Stimulated activated CD4-positive, alpha-beta T cell treated with anti-CD3 and anti-CD28 coated beads, Interleukin-2, amount 100 ng/mL, for 24 hours (primary cell): ENCODE measurements around the gene S100A6.

Experiments
- DNase-seq, 2 donors: peaks; one replicate each; pipeline ENCODE4 v3.0.0-alpha.2; 2020

S100A6 gene

DNA sequence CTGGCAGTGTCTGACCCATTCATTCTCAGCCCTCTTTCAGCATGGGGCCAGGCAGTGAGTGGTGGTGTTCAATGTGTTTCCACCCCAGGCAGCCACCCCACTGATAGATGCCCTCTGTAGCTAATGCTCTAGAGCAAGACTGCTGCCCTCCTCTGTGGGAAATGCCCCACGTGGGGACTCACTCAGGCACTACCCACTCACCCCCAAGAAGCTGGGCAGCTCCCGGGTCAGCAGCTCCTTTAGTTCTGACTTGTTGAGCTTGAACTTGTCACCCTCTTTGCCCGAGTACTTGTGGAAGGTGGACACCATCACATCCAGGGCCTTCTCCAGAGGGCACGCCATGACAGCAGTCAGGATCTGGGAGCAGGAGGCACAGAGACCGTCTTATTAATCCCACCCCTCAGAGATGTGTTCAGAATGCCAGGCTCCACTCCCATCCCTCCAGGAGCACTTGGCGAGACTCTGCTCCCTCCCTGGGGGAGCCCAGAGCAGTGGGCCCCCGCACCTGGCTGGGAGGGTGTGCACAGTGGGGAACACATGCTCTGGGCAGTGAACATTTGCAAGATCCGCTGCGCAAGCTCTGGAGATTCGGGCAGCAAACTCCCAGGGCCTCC, 8.8 kb upstream of the S100A6 start:
- no peak for DNase-seq

DNA sequence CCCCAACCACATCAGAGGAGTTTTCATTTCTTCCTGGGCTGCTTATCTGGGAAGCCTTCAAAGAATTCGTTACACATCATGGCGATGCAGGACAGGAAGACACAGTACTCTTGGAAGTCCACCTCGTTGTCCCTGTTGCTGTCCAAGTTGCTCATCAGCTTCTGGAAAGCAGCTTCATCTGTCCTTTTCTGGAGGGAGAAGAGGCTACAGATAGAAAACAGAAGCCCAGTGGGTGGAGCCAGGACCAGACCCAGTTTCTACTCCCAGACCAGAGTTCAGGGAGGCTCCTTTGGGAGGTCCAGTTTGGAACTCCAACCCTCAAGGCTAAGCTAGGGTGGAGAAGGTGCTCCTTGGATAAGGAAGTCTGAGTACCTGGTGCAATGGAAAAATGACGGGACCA, 7.9 kb upstream of the S100A6 start:
- no peak for DNase-seq

DNA sequence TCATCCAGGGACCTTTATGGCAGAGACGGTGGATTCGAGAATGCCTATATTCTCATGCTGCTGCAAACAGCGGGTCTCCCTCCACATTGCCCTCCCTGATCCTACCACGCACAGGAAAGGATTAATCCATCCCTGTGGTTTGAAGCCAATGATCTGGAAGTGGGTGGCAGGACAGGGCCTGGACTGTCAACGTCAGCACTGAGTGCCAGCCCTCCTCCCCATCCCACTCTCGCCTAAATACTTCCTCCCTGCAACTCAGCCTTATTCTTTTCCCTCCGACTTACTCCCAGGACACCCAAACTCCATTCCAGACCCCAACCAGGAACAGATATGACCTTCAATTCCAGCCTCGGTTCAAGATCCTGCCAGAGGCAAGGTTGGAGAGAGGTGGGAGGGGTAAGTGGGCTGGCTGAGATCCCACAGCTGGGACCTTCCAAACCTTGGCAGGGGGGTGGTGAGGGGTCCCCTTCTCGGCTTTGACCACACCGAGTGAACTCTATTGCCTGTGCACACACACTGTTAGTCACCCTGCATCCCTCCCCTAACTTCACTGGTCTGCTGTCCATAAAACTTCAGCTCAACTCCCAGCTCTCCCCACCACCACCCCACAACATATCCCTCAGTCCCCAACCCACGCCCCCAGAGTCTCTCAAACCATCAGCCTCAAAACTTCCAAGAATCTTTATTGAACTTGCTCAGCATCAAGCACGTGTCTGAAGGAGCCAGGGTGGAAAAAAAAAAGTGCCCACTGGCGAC, 7.3 kb upstream of the S100A6 start:
- no peak for DNase-seq

DNA sequence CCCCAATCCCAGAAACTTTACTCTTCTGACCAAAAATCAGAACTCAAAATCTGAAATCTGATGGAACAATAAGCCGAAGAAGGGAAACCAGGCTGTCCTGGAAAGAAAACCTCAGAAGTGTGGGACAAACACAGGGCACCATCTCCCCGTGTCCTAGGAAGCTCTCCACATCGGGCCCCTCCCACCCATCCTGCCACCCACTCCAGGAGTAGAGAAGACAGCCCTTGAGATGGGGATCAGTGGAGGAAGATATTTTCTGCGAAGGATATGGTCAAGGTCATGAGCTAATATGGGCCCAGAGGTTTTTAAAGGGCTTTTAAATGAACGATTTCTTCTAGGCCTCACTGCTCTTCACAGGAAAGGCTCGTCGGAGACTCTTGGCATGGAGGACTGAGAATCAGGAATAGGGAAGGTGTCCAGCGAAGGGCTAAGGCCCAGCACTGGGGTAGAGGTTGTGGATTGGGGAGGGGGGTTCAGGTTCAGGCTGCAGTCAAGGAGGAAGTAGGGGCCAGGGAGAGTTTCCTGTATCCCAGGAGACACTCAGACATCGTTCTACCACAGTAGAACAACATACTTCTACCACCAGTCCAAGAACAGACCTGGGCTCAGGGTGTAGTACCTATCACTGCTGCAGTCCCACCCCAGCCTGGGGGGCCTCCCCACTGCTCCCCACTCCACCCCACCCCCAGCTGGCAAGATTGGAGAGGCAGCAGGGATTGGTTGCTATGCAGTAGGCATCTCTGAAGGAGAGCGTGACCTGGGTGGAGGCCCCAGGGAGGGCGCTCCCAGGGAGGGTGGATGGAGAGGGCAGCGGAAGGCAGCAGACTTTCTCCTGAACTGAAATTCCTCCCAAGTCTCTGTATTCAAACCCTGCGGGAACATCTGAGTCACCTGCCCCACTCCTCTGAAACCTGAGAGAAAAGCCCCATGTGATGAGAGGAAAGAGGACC, 6.1 kb upstream of the S100A6 start:
- no peak for DNase-seq

DNA sequence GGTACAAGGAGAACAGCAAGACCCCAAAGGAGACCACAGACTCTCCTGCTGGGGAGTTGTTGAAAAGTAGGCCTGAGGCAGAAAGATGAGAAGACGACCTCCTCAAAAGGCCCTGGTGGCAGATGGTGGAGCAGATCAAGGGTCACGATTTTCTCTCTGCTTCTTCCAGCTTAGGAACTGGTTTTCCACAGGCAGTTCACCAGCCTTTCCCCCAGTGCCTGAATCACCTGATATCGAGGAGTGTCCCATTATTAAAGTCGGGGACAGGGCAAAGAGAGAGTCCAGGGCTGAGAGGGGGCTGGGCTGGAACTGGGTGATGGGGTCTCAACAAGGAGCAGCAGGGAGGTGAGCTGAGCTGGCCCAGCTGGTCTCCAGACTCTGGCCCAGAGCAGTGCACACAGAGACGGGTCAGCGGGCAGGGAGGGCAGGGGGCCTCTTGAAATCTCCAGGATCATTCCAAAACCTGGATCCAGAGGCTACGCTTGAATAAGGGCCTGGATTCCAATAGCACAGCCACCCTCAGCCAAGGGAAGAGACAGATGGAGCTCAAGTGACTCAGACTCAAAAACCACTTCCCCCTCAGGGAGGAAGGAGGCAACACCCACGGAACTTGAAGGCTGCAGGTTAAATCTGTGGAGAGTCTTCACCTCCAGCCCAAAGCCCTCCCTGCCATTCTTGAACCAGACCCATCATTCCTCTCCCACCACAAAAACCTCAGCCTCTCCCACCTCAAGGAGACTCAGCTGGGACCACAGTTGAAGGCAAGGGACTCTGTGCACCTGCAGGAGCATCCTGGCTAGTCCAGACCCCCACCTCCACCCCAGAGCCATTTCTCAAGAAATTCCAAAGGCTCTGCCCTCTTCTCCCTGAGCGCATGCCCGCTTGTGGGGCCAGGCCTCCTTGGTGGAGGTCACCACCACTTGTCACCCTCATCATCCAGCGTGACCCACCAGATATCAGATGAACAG, 4.9 kb upstream of the S100A6 start, which contains the start of gene S100A5:
Gene S100A5, minus strand, starts transcription at position 541 of the 968 bp plus-strand sequence. CDS start 743 bp downstream, outside the sequence.
- DNase-seq = peak; percentile 52

DNA sequence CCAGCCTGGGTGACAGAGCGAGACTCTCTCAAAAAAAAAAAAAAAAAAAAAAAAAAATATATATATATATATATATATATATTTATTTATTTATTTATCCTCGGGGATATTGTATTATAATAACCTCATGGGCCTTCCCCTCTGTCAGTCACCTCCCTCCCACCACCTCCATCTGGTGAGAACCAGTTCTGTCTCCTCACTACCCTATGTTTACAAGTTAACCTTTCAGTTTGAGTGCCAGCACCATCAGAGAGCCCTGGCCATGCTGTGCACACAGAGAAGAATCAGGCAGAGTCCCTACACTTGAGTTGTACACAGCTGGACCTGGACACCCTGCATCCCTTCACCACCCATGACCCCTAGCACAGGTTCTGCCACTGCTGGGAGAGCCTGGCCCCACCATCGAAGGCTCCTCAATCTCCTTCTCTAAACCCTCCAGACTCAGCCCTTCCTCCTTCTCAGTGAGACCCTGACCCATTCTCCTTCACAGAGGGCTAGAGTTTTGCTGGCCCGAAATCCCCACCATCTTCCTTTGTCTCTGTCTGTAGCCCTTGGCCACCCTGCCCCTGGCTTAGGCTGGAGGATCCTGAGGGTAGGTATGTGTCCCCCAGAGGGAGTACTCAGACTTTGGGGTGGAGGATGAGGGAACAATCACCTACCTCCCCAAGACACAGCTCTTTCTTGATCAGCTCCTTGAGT, 3.8 kb upstream of the S100A6 start:
- DNase-seq = no peak

DNA sequence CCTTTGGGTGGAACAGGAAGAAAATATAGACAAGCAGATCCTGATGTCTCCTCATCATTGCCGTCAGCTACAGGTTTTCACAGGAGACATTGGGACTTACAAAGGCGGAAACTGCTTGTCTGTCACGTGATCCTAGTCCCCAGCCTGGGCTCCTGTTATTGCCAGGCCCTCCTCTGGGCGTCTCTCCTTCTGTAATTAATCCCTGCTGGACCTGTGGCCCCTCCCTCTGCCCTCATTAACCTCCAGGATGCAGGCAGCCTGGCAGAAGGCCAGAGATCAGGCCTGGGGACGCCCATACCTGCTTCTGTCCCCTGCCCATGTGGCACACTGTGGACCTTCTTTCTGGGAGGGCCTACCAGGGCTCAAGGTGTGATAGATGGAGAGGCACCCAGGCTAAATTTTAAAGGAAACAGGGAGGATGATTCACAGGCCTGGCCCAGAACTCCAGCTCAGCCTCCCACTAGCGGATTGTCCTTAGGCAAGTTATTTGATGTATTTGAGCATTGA, 2.6 kb upstream of the S100A6 start:
- no peak for DNase-seq

DNA sequence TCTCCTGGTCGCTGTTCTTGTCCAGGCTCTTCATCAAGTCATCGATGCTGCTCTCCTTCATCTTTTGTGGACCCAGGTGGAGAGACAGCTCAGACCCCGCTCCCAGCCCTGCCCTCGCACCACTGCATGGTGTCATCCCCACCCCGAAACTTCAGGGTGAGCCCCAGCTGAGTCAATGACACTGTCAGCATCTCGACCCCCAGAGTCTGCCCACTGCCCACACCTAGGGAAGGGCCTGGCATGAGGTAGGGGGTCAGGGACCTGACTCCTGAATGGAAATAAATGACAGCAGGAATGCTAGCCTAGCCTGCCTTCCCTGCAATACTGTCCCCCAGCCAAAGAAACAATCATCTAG, 1.6 kb upstream of the S100A6 start:
- no peak for DNase-seq

DNA sequence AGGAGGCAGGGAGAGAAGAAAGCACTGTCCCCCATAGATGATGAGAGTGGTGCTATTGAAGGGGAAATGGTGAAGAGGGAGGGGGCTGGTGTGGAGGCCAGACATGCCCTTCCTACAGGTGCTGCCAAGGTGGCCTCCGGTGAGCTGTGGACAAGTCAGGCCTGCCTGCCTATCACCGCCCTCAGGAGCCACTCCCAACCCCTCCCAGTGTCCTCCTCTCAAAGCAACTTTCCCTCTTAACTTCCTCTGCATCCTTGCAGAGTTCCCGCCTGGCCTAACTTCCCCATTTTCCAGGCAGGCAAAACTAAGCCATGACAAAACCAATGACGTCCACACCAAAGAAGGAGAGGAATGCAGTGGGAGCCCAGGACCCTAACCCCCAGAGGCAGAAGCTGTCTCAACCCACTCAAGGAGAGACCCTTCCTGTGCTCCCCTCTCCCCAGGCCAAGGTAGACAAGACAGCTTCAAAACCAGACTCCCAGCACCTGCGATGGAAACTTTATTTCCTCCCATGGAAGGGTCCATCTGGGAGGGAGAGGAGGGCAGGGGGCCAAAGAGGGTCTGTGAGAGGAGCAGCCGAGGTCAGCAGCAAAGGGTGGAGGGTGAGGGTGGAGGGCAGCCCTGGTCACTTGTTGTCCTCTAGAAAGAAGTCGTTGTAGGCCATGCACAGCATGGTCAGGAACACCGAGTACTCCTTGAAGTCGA, 1.0 kb upstream of the S100A6 start:
- DNase-seq = no peak

DNA sequence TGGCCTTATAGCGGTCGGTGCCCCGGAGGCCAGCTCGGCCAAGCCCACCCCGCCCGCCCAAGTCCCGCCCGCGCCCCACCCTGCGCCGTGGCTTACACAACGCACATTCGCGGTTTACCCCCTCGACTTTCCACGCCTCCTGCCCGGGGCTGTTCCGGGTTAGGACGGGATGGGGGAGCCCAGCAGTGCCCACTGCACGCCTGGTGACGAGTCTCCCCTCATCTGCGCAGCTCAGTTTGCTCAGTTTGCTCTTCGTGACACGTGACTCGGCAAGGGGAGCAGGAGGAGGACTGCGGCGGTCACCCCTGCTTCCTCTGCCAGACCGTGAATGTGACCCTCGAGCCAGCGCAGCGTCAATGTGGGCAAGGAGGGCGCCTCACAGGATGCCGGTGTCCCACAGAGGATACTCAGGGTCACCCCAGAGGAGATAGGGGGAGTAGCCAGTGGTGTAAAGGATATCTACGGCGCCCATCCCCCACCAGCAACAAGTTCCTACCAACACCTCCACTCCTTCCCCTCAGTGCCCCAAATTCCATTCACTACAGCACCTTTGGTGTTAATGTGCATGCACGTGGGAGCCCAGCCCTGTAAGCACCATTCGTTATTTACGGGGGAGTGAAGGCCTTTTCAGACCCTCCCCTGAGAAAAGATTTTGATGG, 350 bp upstream of the S100A6 start:
- peak; percentile 82 for DNase-seq

DNA sequence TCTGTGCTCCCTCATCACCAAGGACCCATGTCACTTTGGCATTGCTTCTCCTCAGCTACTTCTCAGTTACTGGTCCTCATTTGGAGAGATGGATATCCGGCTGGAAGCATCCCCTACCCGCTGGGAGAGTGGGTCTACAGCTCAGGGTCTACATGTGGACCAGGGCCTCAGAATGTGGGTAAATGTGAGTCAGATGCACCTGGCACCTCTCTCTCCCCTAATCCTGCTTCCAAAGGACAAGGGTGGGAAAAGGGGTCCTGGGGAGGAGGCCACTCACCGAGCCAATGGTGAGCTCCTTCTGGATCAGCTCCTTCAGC, 908 bp downstream of the S100A6 start:
- DNase-seq = no peak

DNA sequence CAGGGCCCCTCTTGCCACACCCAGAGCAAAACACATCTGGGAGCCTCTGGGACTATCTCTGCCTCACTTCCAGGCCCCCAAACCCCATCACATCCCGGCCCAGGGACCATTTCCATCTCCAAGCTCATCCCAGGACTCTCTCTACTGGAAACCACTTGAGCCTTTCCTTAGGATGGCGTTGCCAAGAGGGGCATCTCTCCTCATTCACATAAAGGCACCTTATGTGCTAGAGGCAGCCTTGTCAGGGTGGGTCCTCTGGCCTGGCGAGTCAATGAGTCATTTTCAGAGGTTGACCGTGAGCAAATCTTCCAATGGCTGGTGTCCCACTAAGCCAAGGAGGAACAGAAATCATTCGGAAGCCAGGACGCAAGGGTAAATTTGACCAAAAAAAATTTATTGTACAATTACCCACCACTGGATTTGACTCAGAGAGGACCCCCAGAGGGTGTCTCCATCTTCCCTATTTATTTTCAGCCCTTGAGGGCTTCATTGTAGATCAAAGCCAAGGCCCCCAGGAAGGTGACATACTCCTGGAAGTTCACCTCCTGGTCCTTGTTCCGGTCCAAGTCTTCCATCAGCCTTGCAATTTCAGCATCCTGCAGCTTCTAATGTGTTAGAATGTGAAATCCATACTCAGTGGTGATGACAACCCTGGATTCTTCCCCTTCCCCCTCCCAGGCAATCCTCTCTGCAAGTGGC, 1.4 kb downstream of the S100A6 start:
- no peak for DNase-seq

DNA sequence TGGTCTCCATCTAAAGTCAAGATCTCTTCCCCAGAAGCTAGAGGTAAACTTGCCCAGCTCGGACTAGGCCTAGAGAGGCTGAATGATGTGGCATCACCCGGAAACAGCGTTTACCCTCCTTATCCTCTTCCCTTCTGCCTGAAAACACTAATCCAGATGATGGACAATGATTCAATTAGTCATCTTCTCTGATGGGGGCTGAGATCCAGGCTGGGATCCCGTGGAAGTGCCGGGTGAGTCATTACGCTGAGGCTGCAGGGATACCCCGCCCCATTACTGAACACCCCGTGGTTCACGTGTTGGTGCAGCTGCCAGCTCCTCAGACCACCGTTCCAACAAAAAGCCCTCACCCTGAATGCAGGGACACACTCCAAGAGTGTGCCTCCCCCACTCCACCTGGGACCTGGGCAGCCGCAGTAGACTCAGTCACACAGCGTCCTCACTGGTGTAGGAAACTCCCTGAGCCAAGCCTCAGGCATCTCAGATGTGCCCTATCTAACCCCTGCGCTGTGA, 2.0 kb downstream of the S100A6 start:
- DNase-seq = no peak

DNA sequence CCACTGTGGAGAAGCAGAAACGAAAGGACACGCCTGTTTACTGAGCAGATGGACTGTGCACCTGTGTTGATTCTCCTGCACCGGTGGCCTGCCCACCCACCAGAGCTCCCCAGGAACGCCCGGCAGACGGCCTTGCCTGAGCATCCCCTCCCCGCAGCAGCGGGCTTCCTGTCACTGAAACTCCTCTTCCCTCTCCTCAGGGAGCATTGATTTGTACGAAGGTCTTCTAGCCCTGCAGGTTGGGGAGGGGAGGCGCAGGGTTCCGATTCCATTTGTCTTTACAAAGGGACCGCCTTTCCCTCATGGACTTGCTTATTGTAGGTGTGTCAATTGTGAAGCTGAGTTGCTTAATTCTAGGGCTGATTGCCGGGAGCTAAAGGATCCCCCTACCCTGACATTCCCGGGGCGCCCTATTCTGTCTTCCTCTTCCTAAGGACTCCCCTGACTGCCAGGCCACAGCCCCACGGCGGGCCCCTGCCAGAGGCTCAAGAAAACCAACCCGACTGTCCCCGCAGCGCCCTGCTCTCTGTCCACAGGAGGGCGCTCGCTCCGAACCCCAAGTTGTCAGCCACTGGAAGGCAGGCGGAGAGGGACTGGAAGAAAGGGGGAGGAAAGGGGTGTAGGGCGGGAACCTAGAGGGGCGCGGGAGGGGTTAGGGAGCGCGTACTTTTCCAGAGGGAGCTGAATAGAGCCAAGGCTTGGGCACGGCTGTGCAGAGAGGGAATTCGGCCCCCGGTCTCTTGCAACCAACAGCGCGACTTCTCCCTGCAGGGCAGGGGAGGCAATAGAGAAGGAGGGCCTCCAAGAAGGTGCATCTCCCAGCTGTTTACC, 2.8 kb downstream of the S100A6 start:
- peak; percentile 83 to 86 for DNase-seq

DNA sequence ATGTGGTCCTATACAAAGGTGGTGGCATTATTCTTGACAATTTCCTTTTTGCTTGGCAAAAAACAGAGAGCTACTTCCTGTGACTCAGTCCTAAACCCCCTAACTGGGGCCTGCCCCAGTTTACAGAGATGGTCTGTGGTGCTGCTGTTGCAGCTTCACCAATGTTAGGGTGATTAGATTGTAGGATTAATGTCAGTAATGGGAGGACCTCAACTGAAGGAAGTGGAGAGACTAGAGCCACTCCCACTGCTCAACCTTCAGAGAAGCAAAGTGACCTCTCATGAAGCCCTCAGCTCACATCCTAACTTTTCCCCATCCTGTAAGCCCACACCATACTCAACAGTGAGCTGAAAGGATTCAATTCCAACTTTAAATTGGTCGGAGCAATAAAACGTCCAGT, 3.6 kb downstream of the S100A6 start:
- DNase-seq = no peak

DNA sequence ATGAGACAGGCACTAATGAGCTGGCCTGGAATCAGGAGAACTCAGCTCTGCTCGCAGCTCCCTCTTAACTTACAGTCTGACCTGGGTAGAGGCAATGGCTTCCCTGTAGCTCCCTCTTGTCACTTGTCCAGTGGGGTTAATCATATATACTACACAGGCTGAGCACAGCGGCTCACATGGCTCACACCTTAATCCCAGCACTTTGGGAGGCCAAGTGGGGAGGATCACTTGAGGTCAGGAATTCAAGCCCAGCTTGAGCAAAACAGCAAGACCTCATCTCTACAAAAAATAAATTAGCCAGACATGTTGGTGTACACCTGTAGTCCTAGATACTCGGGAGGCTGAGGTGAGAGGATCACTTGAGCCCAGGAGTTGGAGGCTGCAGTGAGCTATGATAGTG, 4.2 kb downstream of the S100A6 start:
- DNase-seq = no peak

DNA sequence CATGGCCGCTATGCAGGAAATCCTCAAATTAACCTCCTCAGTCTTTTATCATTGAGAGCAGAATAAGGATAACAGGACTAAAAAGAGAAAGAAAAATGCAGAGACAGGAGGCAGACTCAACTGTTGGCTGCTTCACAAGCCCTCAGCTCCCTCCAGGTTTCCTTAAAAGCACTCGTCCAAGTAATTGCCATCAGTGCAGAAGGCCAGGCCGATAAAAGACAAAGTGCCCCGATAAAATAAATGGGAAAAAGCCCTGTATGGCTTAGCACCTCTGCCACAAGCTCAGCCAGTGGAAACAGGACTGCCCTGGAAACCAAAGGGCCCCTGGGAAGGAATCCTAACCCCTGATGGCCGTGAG, 8.1 kb downstream of the S100A6 start:
- no peak for DNase-seq

DNA sequence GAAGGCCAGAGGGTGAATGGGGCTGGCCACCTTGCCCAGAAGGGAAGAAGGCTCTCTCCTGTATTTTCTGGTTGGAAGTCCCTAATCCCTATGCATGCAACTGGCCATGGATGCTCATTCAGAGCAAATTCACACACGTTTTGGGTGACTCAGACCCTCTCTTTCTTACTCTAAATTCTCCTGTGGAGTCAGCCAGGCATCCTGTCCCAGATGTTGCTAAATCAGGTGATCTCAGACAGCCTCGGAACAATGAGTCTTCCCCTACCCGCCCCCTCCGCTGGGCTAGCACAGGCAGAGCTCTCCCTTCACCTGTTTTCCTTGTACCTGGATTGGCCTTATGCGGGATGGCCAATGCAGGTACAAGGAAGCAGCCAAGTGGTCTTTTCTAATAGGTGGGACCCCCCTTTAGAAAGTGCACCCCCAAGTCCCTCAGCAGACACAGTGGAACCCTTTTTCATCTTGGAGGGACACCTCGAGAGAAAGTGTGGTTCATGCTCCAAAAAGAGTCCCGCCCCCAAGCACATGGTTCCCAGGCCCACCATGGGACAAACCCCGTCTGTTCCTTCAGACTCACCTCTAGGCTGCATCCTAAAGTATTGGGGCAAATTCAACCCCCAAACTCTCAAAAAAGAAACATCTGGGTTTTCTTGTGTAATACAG, 8.6 kb downstream of the S100A6 start:
- no peak for DNase-seq
